Fibroblast of pulmonary artery (primary cell): Measurements from ENCODE around the gene SREBF1.
A peak's percentile ranks its signal among the peaks of the same experiment; 100 is the strongest.

Source experiments
- DNase-seq: peaks from one replicate; pipeline ENCODE4 v3.0.0-alpha.2; 2010; ENCODE audit warnings: low read depth
- H3K4me3 ChIP-seq: replicated peaks from 2 replicates; pipeline ENCODE4 v1.5.1; 2011; ENCODE audit warnings: low read depth, mild to moderate bottlenecking, control low read depth, low read length, moderate library complexity
- CTCF ChIP-seq: IDR thresholded peaks from 2 replicates; pipeline ENCODE4 v1.5.1; 2011; ENCODE audit warnings: mild to moderate bottlenecking, control low read depth, low read length, inconsistent platforms; ENCODE audit errors: missing control alignments

SREBF1 gene

GRCh38 chr17:17820046-17820445, 16.7 kb downstream of the SREBF1 start:
- H3K4me3 ChIP-seq = no peak overlapping the region
- no peak for TF ChIP-seq CTCF
- DNase-seq = no peak

GRCh38 chr17:17819561-17819995, 17.2 kb downstream of the SREBF1 start:
- no peak for TF ChIP-seq CTCF
- no peak overlapping the region for H3K4me3 ChIP-seq
- peak; percentile 97 for DNase-seq

GRCh38 chr17:17819111-17819510, 17.7 kb downstream of the SREBF1 start:
- H3K4me3 ChIP-seq = no peak overlapping the region
- TF ChIP-seq CTCF = no peak
- no peak for DNase-seq

- H3K4me3 ChIP-seq = no peak overlapping the region
- DNase-seq = peak; percentile 34
- no peak for TF ChIP-seq CTCF
Measured at GRCh38 chr17:17818088-17818526, 18.7 kb downstream of the SREBF1 start.

GRCh38 chr17:17817552-17817947, 19.2 kb downstream of the SREBF1 start:
- no peak for TF ChIP-seq CTCF
- no peak for DNase-seq
- H3K4me3 ChIP-seq = no peak overlapping the region

GRCh38 chr17:17816831-17817551, 19.8 kb downstream of the SREBF1 start:
- no peak for DNase-seq
- no peak overlapping the region for H3K4me3 ChIP-seq
- no peak for TF ChIP-seq CTCF
